Measurements from ENCODE around the gene UBE3D. TPM values are rescaled to one million over a fixed set of nuclear protein-coding genes. Genes with fewer than 3 reads are reported as not detected.

UBE3D gene
- total and polyA plus RNA-seq, 11 donors = 2.0 to 5.3 (median 2.9) TPM

DNA sequence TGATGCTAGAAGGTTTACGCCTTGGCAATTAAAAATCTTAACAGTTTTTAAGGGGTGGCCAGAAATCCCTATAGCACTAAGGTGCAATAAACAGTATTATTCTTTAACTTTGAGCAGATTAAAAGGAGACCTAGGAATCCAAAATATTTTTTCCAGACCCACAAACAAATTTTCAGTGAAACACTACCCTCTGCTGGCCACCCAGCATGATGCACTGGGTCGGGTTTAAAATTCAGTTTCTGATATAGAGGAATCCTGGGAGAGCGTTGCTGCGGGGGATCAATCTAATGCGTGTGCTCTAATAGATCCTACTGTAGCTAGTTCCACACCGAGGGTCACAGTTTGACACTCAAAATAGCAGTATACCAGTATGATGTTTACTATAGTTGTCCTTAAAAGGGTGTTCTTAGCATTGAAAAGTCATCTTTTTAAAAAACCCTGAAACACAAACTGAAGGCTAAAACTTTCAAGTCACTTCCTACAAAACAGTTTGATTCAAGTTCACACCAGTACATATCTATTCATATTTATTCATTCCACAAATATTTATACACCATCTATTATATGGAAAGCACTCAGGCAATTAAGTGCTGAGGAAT is 10.2 kb downstream of the UBE3D start:
- Histone ChIP-seq H3K27ac (no peak overlapping the region), H3K36me3 (peaks cover 0 to 10% (median 0%) of the 10 kb centered on the region in 9 donors), H3K27me3 (no peaks in the 10 kb centered on the region), H3K4me3 (no peak overlapping the region), H3K9me3 (no peaks in the 10 kb centered on the region), H3K4me1 (peaks cover 0 to 6% (median 0%) of the 10 kb centered on the region in 12 donors)
- ATAC-seq (peak in 3 of 4 donors; percentile 50 to 65 (median 58)), DNase-seq (peak in 1 of 5 donors; percentile 28)
- intact Hi-C loops (cut with DNase I) = loop anchor here in 8 of 10 donors (2.0 to 10.0 kb wide), 7 partner anchors 153 to 808 kb away; partner anchors contain the start of genes IBTK (in 2 of the 8) and TPBG (in 1 of the 8)
- no peak for TF ChIP-seq POLR2A (IDR thresholded peaks at IDR 0.05)
- TF ChIP-seq, protein P1, sequence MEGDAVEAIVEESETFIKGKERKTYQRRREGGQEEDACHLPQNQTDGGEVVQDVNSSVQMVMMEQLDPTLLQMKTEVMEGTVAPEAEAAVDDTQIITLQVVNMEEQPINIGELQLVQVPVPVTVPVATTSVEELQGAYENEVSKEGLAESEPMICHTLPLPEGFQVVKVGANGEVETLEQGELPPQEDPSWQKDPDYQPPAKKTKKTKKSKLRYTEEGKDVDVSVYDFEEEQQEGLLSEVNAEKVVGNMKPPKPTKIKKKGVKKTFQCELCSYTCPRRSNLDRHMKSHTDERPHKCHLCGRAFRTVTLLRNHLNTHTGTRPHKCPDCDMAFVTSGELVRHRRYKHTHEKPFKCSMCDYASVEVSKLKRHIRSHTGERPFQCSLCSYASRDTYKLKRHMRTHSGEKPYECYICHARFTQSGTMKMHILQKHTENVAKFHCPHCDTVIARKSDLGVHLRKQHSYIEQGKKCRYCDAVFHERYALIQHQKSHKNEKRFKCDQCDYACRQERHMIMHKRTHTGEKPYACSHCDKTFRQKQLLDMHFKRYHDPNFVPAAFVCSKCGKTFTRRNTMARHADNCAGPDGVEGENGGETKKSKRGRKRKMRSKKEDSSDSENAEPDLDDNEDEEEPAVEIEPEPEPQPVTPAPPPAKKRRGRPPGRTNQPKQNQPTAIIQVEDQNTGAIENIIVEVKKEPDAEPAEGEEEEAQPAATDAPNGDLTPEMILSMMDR (IDR thresholded peaks at IDR 0.05) = peak; percentile 71 to 89 (median 84)
- WGBS, 4 donors = 15 to 28% (median 23%) methylated on average over 6 of the region's 6 CpGs

DNA sequence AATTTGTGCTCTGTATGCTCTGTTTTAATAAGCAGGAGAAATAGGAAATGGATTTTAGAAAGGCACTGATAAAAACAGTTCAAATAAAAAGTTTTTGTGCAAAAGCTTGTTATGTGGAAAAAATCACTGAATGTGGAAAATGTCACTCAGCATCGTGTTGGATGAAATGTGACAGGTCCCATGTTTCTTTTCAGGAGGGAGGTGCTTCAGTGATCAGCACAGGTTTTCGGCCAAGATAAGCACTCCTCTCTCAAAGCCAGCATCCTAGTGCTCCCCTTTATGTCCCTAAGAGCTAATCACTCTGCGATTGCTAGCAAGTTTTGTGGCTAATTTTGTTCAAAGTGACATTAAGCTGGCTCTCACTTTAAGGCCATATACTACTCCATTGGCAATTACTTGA is 12.0 kb downstream of the UBE3D start:
- ATAC-seq (no peak), DNase-seq (no peak)
- Histone ChIP-seq H3K9me3 (no peaks in the 10 kb centered on the region), H3K27ac (no peak overlapping the region), H3K27me3 (no peaks in the 10 kb centered on the region), H3K4me3 (no peak overlapping the region), H3K36me3 (peaks cover 0 to 10% (median 0%) of the 10 kb centered on the region in 9 donors), H3K4me1 (peaks cover 0 to 6% (median 0%) of the 10 kb centered on the region in 12 donors)
- TF ChIP-seq, protein P1 (IDR thresholded peaks at IDR 0.05) = no peak
- TF ChIP-seq POLR2A (IDR thresholded peaks at IDR 0.05) = no peak
- WGBS, 4 donors = 78 to 88% (median 81%) methylated on average over 3 of the region's 3 CpGs
- intact Hi-C loops (cut with DNase I) = loop anchor here in 5 of 10 donors (2.0 to 10.0 kb wide), 3 partner anchors 689 to 783 kb away; partner anchors contain the start of gene TPBG (in 1 of the 5)

DNA sequence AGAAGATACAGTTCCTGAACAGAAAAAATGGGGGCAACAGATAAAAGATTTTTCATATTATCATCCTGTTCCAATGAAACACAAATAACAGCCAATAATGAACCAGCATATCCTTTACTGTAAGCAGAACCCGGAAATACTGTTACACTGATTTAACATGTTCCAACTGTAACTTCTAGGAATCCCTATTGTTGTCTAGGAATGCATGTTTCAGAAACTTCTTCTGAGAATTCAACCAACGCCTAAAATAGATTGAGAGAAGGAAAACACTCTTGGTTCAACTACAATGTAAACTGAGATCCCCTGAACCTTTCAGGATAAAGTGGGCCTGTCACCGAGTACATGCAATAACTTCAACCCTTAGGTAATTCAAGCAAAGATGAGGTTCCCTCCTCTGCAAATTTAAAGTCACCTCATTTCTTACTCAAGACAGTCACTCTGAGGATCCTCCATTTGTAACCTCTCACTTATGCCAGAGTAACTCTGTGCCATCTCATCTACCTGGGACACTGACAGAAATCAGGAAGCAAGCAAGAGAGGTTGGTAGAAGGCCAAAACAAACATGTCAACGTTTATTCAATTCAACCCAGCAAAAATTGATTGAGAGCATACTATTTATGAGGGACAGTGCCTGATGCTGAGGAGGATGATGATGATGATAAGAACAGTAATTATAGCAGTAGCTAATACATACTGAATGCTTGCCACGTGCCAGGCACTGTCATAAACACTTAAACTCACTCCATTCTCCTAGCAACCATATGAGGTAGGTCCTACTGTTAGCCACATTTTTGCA is 14.1 kb downstream of the UBE3D start:
- H3K4me1 ChIP-seq = peaks cover 0 to 6% (median 0%) of the 10 kb centered on the region in 12 donors
- H3K9me3 ChIP-seq = no peaks in the 10 kb centered on the region
- no peak overlapping the region for H3K4me3 ChIP-seq
- peaks cover 0 to 7% (median 0%) of the 10 kb centered on the region in 9 donors for H3K36me3 ChIP-seq
- no peaks in the 10 kb centered on the region for H3K27me3 ChIP-seq
- ATAC-seq = no peak
- 43 to 57% (median 50%) methylated on average over 5 of the region's 5 CpGs for WGBS, 4 donors
- intact Hi-C loops (cut with DNase I) = loop anchor here in 2 of 10 donors (5.0 to 10.0 kb wide), 2 partner anchors 687 to 779 kb away; partner anchors contain the start of gene TPBG (in 1 of the 2)
- no peak overlapping the region for H3K27ac ChIP-seq
- DNase-seq = no peak
- no peak for TF ChIP-seq POLR2A (IDR thresholded peaks at IDR 0.05)
- TF ChIP-seq, protein P1 (IDR thresholded peaks at IDR 0.05) = no peak

Measured in heart left ventricle (tissue), 16 donors.